ENCODE data around the gene HNRNPA3.
"Not testable (repeated sequence)": the region's sequence is repeated elsewhere in the genome, so short reads cannot be mapped to it uniquely, and the experiment has no call there.

Gene HNRNPA3

GRCh38 chr2:177258059-177258458, 45.5 kb downstream of the HNRNPA3 start:
- Histone ChIP-seq H3K27me3 (ENCODE audit: insufficient read depth, low read length) (no peaks in the 10 kb centered on the region), H3K4me3 (ENCODE audit: low read length) (no peak overlapping the region), H3K9me3 (ENCODE audit: low read length) (peaks cover 12% of the 10 kb centered on the region), H2AFZ (ENCODE audit: low read depth, low read length) (no peak overlapping the region), H3K36me3 (ENCODE audit: insufficient read depth, low read length) (peaks cover 7% of the 10 kb centered on the region), H3K4me1 (ENCODE audit: insufficient read depth, low read length) (peaks cover 13% of the 10 kb centered on the region)

- H3K9me3 ChIP-seq (ENCODE audit: low read length), result peaks cover 12% of the 10 kb centered on the region
- no peak overlapping the region for H3K4me3 ChIP-seq (ENCODE audit: low read length)
- H2AFZ ChIP-seq (ENCODE audit: low read depth, low read length), result no peak overlapping the region
- peaks cover 3% of the 10 kb centered on the region for H3K36me3 ChIP-seq (ENCODE audit: insufficient read depth, low read length)
- H3K27me3 ChIP-seq (ENCODE audit: insufficient read depth, low read length), result no peaks in the 10 kb centered on the region
- peaks cover 13% of the 10 kb centered on the region for H3K4me1 ChIP-seq (ENCODE audit: insufficient read depth, low read length)
These were observed 47.8 kb downstream of the HNRNPA3 start for GRCh38 chr2:177260379-177260778.

GRCh38 chr2:177261116-177262060, 48.8 kb downstream of the HNRNPA3 start:
- Histone ChIP-seq H2AFZ (ENCODE audit: low read depth, low read length) (no peak overlapping the region), H3K9me3 (ENCODE audit: low read length) (peaks cover 12% of the 10 kb centered on the region), H3K4me1 (ENCODE audit: insufficient read depth, low read length) (peaks cover 18% of the 10 kb centered on the region), H3K36me3 (ENCODE audit: insufficient read depth, low read length) (peaks cover 3% of the 10 kb centered on the region), H3K27me3 (ENCODE audit: insufficient read depth, low read length) (no peaks in the 10 kb centered on the region), H3K4me3 (ENCODE audit: low read length) (peak overlapping the region; percentile 84)

- Histone ChIP-seq H3K9me3 (ENCODE audit: low read length) (peaks cover 12% of the 10 kb centered on the region), H3K4me1 (ENCODE audit: insufficient read depth, low read length) (peaks cover 22% of the 10 kb centered on the region), H3K4me3 (ENCODE audit: low read length) (peak overlapping the region; percentile 84), H3K27me3 (ENCODE audit: insufficient read depth, low read length) (no peaks in the 10 kb centered on the region), H3K36me3 (ENCODE audit: insufficient read depth, low read length) (peaks cover 3% of the 10 kb centered on the region), H2AFZ (ENCODE audit: low read depth, low read length) (no peak overlapping the region)
These were observed 49.5 kb downstream of the HNRNPA3 start for GRCh38 chr2:177262092-177262491.

- no peak overlapping the region for H2AFZ ChIP-seq (ENCODE audit: low read depth, low read length)
- H3K9me3 ChIP-seq (ENCODE audit: low read length), result peaks cover 9% of the 10 kb centered on the region
- H3K36me3 ChIP-seq (ENCODE audit: insufficient read depth, low read length), result peaks cover 3% of the 10 kb centered on the region
- H3K4me1 ChIP-seq (ENCODE audit: insufficient read depth, low read length), result peaks cover 22% of the 10 kb centered on the region
- no peaks in the 10 kb centered on the region for H3K27me3 ChIP-seq (ENCODE audit: insufficient read depth, low read length)
- H3K4me3 ChIP-seq (ENCODE audit: low read length), result peak overlapping the region; percentile 84
These were observed 50.4 kb downstream of the HNRNPA3 start for GRCh38 chr2:177262958-177263450.

GRCh38 chr2:177263451-177264208, 51.0 kb downstream of the HNRNPA3 start:
- peak overlapping the region; percentile 84 for H3K4me3 ChIP-seq (ENCODE audit: low read length)
- H3K27me3 ChIP-seq (ENCODE audit: insufficient read depth, low read length), result no peaks in the 10 kb centered on the region
- H3K4me1 ChIP-seq (ENCODE audit: insufficient read depth, low read length), result peaks cover 22% of the 10 kb centered on the region

GRCh38 chr2:177264209-177264692, 51.7 kb downstream of the HNRNPA3 start:
- H3K4me1 ChIP-seq (ENCODE audit: insufficient read depth, low read length), result peaks cover 22% of the 10 kb centered on the region
- peak overlapping the region; percentile 95 for H2AFZ ChIP-seq (ENCODE audit: low read depth, low read length)
- H3K27me3 ChIP-seq (ENCODE audit: insufficient read depth, low read length), result no peaks in the 10 kb centered on the region
- no peaks in the 10 kb centered on the region for H3K36me3 ChIP-seq (ENCODE audit: insufficient read depth, low read length)
- peaks cover 1% of the 10 kb centered on the region for H3K9me3 ChIP-seq (ENCODE audit: low read length)
- H3K4me3 ChIP-seq (ENCODE audit: low read length), result peak overlapping the region; percentile 84

More at GRCh38 chr2:177263451-177264208, 51.0 kb downstream of the HNRNPA3 start:
- H3K36me3 ChIP-seq (ENCODE audit: insufficient read depth, low read length), result peaks cover 2% of the 10 kb centered on the region
- H3K9me3 ChIP-seq (ENCODE audit: low read length), result peaks cover 6% of the 10 kb centered on the region
- H2AFZ ChIP-seq (ENCODE audit: low read depth, low read length), result peak overlapping the region; percentile 95

GRCh38 chr2:177264693-177265587, 52.3 kb downstream of the HNRNPA3 start, which contains the start of gene NFE2L2:
Gene NFE2L2 (minus strand): TSS chr2:177264727. CDS start chr2:177264576, 151 bp downstream.
- Histone ChIP-seq H3K4me3 (ENCODE audit: low read length) (peak within 1 kb of the TSS; percentile 84), H3K4me1 (ENCODE audit: insufficient read depth, low read length) (peaks cover 22% of the 10 kb centered on the region), H3K27me3 (ENCODE audit: insufficient read depth, low read length) (no peaks in the 10 kb centered on the region), H3K36me3 (ENCODE audit: insufficient read depth, low read length) (no peaks in the 10 kb centered on the region), H3K9me3 (ENCODE audit: low read length) (no peaks in the 10 kb centered on the region), H2AFZ (ENCODE audit: low read depth, low read length) (peak within 1 kb of the TSS; percentile 95)

- H3K4me3 ChIP-seq (ENCODE audit: low read length), result peak overlapping the region; percentile 84
- no peaks in the 10 kb centered on the region for H3K9me3 ChIP-seq (ENCODE audit: low read length)
- peaks cover 22% of the 10 kb centered on the region for H3K4me1 ChIP-seq (ENCODE audit: insufficient read depth, low read length)
- H3K36me3 ChIP-seq (ENCODE audit: insufficient read depth, low read length), result no peaks in the 10 kb centered on the region
- peak overlapping the region; percentile 95 for H2AFZ ChIP-seq (ENCODE audit: low read depth, low read length)
- H3K27me3 ChIP-seq (ENCODE audit: insufficient read depth, low read length), result no peaks in the 10 kb centered on the region
These were observed 53.5 kb downstream of the HNRNPA3 start for GRCh38 chr2:177265824-177266817.

GRCh38 chr2:177266955-177267354, 54.4 kb downstream of the HNRNPA3 start:
- H3K36me3 ChIP-seq (ENCODE audit: insufficient read depth, low read length); H3K9me3 ChIP-seq (ENCODE audit: low read length); H3K4me3 ChIP-seq (ENCODE audit: low read length); H2AFZ ChIP-seq (ENCODE audit: low read depth, low read length); H3K27me3 ChIP-seq (ENCODE audit: insufficient read depth, low read length): not testable (repeated sequence)
- H3K4me1 ChIP-seq (ENCODE audit: insufficient read depth, low read length), result peaks cover 14% of the 10 kb centered on the region

GRCh38 chr2:177268187-177268871, 55.7 kb downstream of the HNRNPA3 start:
- H3K36me3 ChIP-seq (ENCODE audit: insufficient read depth, low read length), result no peaks in the 10 kb centered on the region
- H3K27me3 ChIP-seq (ENCODE audit: insufficient read depth, low read length), result no peaks in the 10 kb centered on the region
- no peak overlapping the region for H2AFZ ChIP-seq (ENCODE audit: low read depth, low read length)
- H3K4me3 ChIP-seq (ENCODE audit: low read length), result no peak overlapping the region
- peaks cover 9% of the 10 kb centered on the region for H3K4me1 ChIP-seq (ENCODE audit: insufficient read depth, low read length)
- no peaks in the 10 kb centered on the region for H3K9me3 ChIP-seq (ENCODE audit: low read length)
